GM18520 (cell line): ENCODE data around the gene KATNB1.

Experiments used
- ATAC-seq: cut with Tn5 transposase; IDR thresholded peaks from one replicate; pipeline ENCODE4 v1.9.1; 2021; ENCODE audit not compliant: unreplicated experiment

KATNB1 gene

DNA sequence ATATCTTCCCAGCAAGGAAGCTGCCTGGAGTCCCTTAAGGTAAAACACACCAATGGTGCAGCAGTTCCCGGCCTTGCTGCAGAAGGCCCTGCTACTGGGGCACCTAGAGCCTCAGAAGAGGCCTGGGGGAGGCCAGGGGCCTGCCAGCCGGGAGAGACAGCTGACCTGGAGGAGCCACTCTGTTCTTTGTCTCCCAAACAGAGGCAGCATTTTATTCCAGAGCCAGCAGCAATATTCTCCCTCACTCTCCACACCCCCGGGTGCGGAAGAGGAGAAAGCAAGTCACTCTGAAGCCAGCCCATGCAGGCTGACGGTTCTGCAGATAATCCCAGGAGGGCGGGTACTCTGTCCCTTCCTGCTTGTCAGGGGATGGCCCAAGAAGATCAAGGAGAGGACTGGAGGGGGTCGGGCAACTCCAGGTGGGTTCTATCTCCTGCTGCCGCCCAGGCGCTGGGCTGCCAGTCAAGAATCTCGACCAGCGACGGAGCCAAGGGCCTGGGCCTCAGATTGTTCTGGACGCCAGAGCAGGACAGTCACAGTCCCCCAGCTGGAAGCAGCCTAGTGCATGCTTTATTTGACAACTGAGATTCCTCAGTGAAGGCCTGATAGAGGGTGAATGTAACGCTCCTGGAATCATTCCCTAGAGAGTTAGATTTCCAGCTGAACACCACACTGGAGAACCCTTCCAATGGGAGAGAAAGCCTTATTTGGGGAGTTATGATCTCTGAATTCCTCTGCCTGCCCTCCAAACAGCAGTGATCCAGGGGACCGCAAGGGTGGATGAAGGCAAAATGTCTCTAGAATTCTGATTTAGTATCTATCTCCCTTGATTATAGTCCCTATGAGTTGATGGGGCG is 67.8 kb downstream of the KATNB1 start:
- no peak for ATAC-seq

DNA sequence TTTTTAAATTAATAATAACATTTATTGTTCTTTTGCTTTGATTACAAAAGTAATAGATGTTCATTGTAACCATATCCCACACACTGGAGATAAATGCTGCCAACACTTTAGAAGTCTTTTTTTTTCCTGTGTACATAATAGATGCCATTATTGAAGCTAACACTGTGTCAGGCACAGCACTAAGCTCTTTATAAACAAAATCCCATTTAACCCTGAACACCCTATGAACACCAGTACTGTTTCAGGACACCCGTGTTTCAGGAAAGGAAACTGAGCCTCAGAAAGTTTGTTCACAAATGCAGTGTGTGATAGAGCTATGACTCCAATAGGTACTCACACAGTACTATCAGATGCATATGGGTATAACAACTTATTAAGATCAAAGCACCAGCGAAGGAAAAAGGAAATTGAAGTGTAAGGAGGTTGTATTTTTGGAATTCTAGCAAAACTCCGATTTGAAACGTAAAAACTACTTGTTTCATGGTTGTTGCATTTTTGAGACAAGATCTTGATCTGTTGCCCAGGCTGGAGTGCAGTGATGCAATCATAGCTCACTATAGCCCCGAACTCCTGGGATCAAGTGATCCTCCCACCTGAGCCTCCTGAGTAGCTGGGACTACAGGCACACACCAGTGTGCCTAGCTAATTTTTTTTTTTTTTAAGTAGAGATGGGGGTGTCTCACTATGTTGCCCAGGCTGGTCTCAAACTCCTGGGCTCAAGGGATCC is 68.7 kb downstream of the KATNB1 start:
- ATAC-seq: no peak

DNA sequence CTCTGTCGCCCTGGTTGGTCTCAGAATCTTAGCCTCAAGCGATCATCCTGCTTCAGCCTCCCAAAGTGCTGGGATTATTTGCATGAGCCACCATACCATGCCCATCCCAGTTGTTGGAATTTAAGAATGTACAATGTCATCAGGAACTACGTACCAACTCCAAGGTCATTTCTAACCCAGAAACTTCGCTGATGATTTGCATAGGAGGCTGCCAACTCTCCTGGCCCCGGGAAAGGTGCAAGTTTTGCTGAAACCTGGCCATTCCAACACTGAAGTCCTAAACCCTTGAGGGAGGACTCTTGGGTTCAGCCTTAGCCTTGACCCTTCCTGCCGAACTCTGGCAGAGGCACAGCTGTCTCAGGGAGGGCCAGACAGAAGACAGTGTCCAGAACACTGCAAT is 69.6 kb downstream of the KATNB1 start:
- no peak for ATAC-seq
